ENCODE results near the gene DNAL4. TPM values are rescaled to one million over a fixed set of nuclear protein-coding genes. Genes with fewer than 3 reads are reported as not detected.

Gene DNAL4
- total RNA-seq, 1 experiment from 2014 or later = 18.3 TPM

GRCh38 chr22:38728871-38729796 lies 64.8 kb downstream of the DNAL4 start:
- no TSS peak for BruUV-seq (replicated peaks)
- TF ChIP-seq, protein P1, sequence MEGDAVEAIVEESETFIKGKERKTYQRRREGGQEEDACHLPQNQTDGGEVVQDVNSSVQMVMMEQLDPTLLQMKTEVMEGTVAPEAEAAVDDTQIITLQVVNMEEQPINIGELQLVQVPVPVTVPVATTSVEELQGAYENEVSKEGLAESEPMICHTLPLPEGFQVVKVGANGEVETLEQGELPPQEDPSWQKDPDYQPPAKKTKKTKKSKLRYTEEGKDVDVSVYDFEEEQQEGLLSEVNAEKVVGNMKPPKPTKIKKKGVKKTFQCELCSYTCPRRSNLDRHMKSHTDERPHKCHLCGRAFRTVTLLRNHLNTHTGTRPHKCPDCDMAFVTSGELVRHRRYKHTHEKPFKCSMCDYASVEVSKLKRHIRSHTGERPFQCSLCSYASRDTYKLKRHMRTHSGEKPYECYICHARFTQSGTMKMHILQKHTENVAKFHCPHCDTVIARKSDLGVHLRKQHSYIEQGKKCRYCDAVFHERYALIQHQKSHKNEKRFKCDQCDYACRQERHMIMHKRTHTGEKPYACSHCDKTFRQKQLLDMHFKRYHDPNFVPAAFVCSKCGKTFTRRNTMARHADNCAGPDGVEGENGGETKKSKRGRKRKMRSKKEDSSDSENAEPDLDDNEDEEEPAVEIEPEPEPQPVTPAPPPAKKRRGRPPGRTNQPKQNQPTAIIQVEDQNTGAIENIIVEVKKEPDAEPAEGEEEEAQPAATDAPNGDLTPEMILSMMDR (IDR thresholded peaks at IDR 0.05; ENCODE audit: unreplicated experiment) = no peak
- H3K27ac Mint-ChIP-seq (ENCODE audit: low read depth, unreplicated experiment) = no peak overlapping the region
- intact Hi-C loops (cut with micrococcal nuclease) = no loop called here
- peaks cover 7% of the 10 kb centered on the region for H3K4me1 Mint-ChIP-seq (ENCODE audit: insufficient read depth, unreplicated experiment)
- ChIA-PET POLR2A (interaction anchor here (1.2 to 2.4 kb wide), 3 partner anchors 14 to 29 kb away, joined by 3 to 6 read pairs (median 3); partner anchors contain the start of gene GTPBP1), CTCF (interaction anchor here (0.9 kb wide), 1 partner anchor 47 kb away, joined by 5 read pairs; the partner anchor contains the start of gene TOMM22)
- no peaks in the 10 kb centered on the region for H3K27me3 Mint-ChIP-seq (ENCODE audit: insufficient read depth, unreplicated experiment)
- DNase-seq (ENCODE audit: unreplicated experiment) = no peak
- H3K9me3 Mint-ChIP-seq (ENCODE audit: unreplicated experiment) = no peaks in the 10 kb centered on the region
- H3K4me3 Mint-ChIP-seq (ENCODE audit: unreplicated experiment) = no peak overlapping the region
- peaks cover 92% of the 10 kb centered on the region for H3K36me3 Mint-ChIP-seq (ENCODE audit: insufficient read depth, unreplicated experiment)

Other genes starting within 250 kb of the DNAL4 start
- gene DMC1, start 224.0 kb downstream of the DNAL4 start, total RNA-seq (2022) = 0.56 and 1.4 TPM in 2 replicates
- 2.3 and 2.6 TPM in 2 replicates for gene FAM227A, start 137.8 kb downstream of the DNAL4 start, total RNA-seq (2022)
- gene CBY1, start 137.5 kb downstream of the DNAL4 start, total RNA-seq (2022) = 40.6 and 42.1 TPM in 2 replicates
- 60.4 and 71.5 TPM in 2 replicates for gene TOMM22, start 112.2 kb downstream of the DNAL4 start, total RNA-seq (2022)
- 84.9 and 86.9 TPM in 2 replicates for gene JOSD1, start 93.2 kb downstream of the DNAL4 start, total RNA-seq (2022)
- 62.5 and 66.4 TPM in 2 replicates for gene GTPBP1, start 88.2 kb downstream of the DNAL4 start, total RNA-seq (2022)
- gene SUN2, start 38.1 kb downstream of the DNAL4 start, total RNA-seq (2022) = 51.9 and 66.8 TPM in 2 replicates
- 0.93 and 0.96 TPM in 2 replicates for gene NPTXR, start 49.9 kb upstream of the DNAL4 start, total RNA-seq (2022)
- 22.9 and 42.1 TPM in 2 replicates for gene CBX6, start 78.1 kb upstream of the DNAL4 start, total RNA-seq (2022)
- not detected in 2 replicates for gene APOBEC3A, start 163.5 kb upstream of the DNAL4 start, total RNA-seq (2022)
- 1.0 and 1.1 TPM in 2 replicates for gene APOBEC3B, start 188.2 kb upstream of the DNAL4 start, total RNA-seq (2022)
- 24.8 and 30.1 TPM in 2 replicates for gene APOBEC3C, start 220.1 kb upstream of the DNAL4 start, total RNA-seq (2022)
- gene APOBEC3D, start 227.0 kb upstream of the DNAL4 start, total RNA-seq (2022) = 0.14 and 0.83 TPM in 2 replicates
- 1.3 and 1.4 TPM in 2 replicates for gene APOBEC3F, start 246.7 kb upstream of the DNAL4 start, total RNA-seq (2022)